Medulla oblongata (tissue), 1 donor: ENCODE data around the gene LLGL2.

Source experiments
- DNase-seq: peaks from one replicate; pipeline ENCODE4 v3.0.0-alpha.2; 2015; ENCODE audit errors: extremely low spot score

Gene LLGL2

GRCh38 chr17:75521290-75521689 lies 4.2 kb upstream of the LLGL2 start:
- no peak for DNase-seq

- no peak for DNase-seq
Observed at GRCh38 chr17:75521951-75522727, 3.4 kb upstream of the LLGL2 start.

GRCh38 chr17:75523647-75524046 lies 1.9 kb upstream of the LLGL2 start:
- DNase-seq = no peak

GRCh38 chr17:75524269-75524969 lies 1.1 kb upstream of the LLGL2 start:
- no peak for DNase-seq

GRCh38 chr17:75525806-75526554 lies 483 bp downstream of the LLGL2 start:
- DNase-seq = no peak

- DNase-seq = no peak
Observed at GRCh38 chr17:75526555-75527270, 1.2 kb downstream of the LLGL2 start.

GRCh38 chr17:75530837-75531720 lies 5.6 kb downstream of the LLGL2 start:
- no peak for DNase-seq

- DNase-seq = no peak
Observed at GRCh38 chr17:75531721-75532072, 6.2 kb downstream of the LLGL2 start.

GRCh38 chr17:75535119-75535537 lies 9.6 kb downstream of the LLGL2 start:
- no peak for DNase-seq

GRCh38 chr17:75535871-75536270 lies 10.4 kb downstream of the LLGL2 start:
- DNase-seq = no peak

GRCh38 chr17:75536366-75536765 lies 10.9 kb downstream of the LLGL2 start:
- DNase-seq = no peak

- no peak for DNase-seq
Observed at GRCh38 chr17:75539967-75540729, 14.7 kb downstream of the LLGL2 start.

GRCh38 chr17:75540923-75541503 lies 15.5 kb downstream of the LLGL2 start:
- DNase-seq = no peak

- DNase-seq = no peak
Observed at GRCh38 chr17:75542229-75542628, 16.7 kb downstream of the LLGL2 start.

- no peak for DNase-seq
Observed at GRCh38 chr17:75542728-75543336, 17.3 kb downstream of the LLGL2 start.

- DNase-seq = no peak
Observed at GRCh38 chr17:75544250-75544649, 18.8 kb downstream of the LLGL2 start.

- no peak for DNase-seq
Observed at GRCh38 chr17:75546181-75546580, 20.7 kb downstream of the LLGL2 start.

- no peak for DNase-seq
Observed at GRCh38 chr17:75547091-75547490, 21.6 kb downstream of the LLGL2 start.

- no peak for DNase-seq
Observed at GRCh38 chr17:75548813-75549212, 23.3 kb downstream of the LLGL2 start.
